Astrocyte (in vitro differentiated cells and primary cell): ENCODE data around the gene ARV1.

ENCODE experiments used
- CTCF ChIP-seq: IDR thresholded peaks from 2 replicates; pipeline ENCODE4 v1.5.1; 2011; ENCODE audit warnings: low read depth, mild to moderate bottlenecking, inconsistent platforms, low read length, moderate library complexity; ENCODE audit not compliant: insufficient read depth
- EZH2 ChIP-seq: IDR thresholded peaks from 2 replicates; pipeline ENCODE4 v1.6.1; 2012; ENCODE audit warnings: mild to moderate bottlenecking, low read length, inconsistent platforms; ENCODE audit not compliant: insufficient read depth

- TF ChIP-seq CTCF (no peak), EZH2 (no peak)
Observed at GRCh38 chr1:231000639-231001038, 21.7 kb downstream of the ARV1 start.
